GM12891 (cell line): ENCODE data around the gene ZNF655.

Source experiments
- POLR2A ChIP-seq: IDR thresholded peaks from 2 replicates; pipeline ENCODE4 v1.6.1; 2011; ENCODE audit warnings: low read depth, low read length, control low read depth
- TAF1 ChIP-seq: IDR thresholded peaks from 2 replicates; pipeline ENCODE4 v1.6.1; 2011; ENCODE audit warnings: low read depth, low read length, control low read depth

DNA sequence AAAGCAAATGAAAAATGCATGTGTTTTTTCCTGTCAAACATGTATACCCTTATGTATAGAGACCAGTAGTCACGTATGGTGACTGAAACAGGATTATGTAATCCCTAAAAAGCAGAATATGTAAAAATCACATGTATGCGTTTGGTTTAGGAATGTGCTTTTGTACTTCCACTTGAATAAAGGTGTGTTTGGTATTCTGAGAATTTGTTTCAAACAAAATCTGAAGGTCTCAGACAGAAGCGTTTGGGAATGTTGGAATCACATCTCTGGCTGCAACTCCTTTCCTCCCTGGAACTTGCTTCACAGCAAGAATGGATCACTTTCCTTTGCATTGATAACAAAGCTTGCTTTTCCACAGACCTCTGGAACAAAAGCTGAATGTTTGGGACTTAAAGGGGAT is 17.8 kb downstream of the ZNF655 start:
- TF ChIP-seq POLR2A, result no peak
- TF ChIP-seq TAF1, result no peak
